Pons (tissue), 1 donor: ENCODE data around the gene GPR26.
"Not testable (repeated sequence)": the region's sequence is repeated elsewhere in the genome, so short reads cannot be mapped to it uniquely, and the experiment has no call there.

Experiments used
- DNase-seq: peaks from one replicate; pipeline ENCODE4 v3.0.0-alpha.2; 2016; ENCODE audit warnings: low spot score

GPR26 gene

DNA sequence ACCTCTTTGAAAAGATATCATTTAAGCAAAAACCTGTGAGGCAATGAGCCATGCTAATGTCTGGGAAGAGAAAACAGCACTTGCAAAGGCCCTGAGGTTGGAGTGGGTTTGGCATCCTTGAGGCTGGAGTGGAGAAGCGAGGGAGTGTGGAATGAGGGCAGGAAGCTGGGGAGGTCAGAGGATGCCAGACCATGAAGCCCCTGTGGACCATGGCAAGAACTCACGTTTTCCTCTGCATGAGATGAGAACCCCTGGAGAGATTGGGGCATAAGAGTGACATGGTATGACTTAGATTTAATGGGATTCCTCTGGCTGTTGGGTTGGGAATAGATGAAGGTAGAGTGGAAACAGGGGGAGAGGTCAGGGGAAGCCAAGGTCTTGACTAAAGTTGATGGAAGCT is 49.4 kb downstream of the GPR26 start:
- no peak for DNase-seq

DNA sequence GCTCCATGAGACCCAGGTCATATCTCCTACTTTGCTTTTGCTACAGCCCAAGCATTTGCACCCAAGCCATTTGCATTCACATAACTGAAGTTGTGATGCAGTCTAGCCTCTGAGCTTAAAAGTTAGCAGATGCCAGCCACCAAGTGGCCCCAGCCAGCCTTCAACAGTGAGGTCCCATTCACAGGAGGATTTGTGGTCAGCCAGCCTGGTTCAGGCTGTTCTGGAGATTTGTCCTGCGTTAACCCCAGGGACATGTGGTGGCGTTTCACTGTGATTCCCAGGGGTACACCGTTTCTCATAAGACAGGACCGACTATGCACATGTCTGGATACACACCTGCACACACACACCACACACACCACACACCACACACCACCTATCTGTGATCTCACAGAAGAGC is 51.2 kb downstream of the GPR26 start:
- no peak for DNase-seq

DNA sequence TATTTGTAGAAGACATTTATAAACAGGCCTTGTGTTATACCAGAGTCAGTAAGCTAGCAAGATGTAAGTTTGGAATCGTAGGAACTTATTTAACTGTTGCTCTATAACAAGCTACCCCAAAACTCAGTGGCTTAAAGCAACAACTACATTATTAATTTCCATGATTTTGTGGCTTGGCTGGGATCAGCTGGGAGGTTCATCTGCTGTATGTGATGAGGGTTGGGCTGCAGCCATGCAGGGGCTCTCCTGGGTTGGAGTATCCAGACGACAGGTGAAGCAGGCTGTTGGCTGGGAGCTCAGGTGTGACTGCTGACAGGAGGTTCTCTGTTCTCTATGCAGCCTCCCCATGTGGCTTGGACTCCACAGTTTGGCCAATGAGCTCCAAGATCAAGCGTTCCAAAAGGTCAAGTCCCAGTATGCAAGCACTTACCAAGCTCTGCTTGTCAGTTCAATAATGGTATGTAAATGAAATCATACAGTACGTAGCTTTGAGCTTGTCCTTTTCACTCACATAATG is 52.4 kb downstream of the GPR26 start:
- DNase-seq = no peak

DNA sequence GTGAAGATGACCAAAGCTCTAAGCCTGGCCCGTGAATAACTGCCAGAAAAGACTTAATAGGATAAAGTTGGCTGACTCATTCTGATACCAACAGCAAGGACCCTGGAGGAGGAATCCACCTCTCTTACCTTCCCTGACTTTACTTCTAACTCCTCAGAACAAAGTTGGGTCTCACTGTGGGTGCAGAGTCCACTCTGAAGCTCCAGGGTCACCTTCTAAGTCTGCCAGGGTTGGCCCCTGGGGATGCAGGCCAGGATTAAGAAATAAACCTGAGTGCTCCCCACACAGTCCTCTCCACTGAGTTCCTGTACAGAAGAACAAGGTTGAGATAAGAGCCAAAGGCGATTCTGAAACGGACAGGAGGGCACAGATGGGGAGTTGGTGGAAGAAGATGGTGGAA is 54.4 kb downstream of the GPR26 start:
- DNase-seq = no peak

- DNase-seq = peak; percentile 4
Measured at GRCh38 chr10:123721441-123722049, 55.4 kb downstream of the GPR26 start.

DNA sequence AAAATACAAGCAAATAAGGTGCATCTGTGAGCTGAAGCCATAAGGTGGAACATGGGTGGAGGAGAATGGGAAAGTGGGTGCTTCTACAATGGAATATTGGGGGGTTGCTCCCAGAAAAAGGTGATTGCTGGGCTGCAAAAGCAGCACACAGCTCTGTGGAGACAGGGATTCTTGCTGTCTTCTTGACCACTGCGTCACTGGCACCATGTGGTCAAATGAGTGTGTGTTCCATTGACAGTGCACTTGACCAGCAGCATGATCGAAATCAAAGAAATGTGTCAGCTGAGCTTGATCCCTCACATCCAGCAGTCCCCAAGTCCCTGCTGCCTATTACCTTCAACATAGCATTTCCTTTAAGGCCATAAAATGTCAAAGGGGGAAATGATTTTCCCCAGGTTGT is 56.2 kb downstream of the GPR26 start:
- no peak for DNase-seq

DNA sequence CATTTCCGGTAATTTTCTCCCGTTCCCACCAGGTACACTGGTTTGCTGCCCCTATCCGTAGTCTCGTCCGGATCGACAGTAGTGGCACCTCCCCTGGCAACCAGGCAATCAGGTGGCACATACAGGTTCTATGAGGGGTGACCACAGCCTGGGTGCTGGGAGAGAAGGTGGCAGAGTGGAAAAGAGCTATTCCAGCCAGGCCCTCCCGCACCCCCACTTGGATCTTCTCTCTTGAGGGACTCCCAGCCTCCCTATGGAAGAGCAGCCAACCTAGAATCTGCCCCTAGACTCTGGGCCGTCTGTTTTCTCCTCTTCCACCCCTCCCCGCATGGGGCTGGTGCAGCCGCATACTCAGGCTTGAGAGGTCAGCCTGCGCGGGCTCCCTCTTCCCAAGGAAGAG is 58.6 kb downstream of the GPR26 start:
- no peak for DNase-seq

DNA sequence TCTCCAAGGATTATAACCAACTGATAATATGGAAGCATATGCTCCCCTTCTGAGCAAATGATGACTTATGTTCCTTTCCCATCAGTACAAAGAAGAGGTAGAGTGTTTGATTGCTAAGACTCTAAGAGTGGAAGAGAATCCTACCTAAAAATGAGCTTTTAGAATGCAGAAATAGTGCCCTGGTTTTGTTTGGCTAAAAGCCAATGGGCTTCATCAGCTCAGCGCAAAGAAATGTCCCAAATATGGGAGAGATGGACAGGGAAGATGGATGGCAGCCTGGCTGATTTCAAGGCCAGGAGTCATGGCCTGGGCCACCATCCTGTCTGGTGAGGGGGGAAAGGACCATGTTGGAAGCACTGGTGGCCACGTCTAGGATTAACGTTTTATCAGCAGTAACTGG is 60.2 kb downstream of the GPR26 start:
- DNase-seq = no peak

DNA sequence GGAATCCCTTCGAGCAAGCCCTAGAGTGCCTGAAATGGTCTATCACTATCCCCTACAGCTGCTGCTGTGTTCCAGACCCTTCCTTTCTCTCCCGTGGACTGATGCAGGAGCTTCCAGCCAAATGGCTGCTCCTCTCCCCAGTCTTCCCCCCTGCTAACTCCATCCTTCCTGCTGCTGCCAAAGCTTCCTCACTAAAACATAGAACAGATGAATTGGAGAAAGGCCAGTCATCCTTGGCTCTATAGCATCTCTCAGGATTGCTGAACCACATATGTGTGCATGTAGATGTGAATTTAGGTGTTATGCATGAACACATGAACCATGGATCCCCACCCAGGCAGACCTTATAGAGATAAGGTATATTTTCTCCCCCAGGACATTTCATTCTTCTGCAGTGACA is 60.7 kb downstream of the GPR26 start:
- DNase-seq = no peak

GRCh38 chr10:123729523-123729922 is 63.4 kb downstream of the GPR26 start:
- DNase-seq = no peak

DNA sequence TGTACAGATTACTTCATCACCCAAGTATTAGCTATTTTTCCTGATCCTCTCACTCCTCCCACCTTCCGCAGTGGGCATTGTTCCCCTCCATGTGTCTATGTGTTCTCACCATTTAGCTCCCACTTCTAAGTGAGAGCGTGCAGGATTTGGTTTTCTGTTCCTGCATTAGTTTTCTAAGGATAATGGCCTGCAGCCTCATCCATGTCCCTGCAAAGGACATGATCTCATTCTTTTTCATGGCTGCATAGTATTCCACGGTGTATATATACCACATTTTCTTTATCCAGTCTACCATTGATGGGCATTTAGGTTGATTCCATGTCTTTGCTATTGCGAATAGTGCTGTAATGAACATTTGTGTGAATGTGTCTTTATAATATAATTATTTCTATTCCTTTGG is 70.8 kb downstream of the GPR26 start:
- not testable (repeated sequence) for DNase-seq

DNA sequence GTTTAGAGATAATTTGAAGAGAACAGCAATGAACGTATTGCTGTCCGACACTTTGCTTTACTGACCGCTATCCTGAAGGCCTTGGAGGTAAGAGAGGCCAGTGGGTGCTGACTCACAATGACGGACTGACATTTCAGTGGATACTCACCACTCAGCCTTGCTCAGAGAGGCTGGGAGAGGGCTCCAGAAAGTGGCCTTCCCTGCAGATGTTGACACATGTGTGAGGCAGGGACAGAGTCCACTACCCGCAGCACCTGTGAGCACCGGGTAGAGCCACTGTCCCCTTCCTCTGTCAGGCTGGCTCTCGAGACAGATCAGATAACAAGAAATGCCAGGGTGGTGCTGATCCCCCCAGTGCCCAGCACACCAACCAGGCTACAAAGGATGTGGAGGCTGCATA is 75.0 kb downstream of the GPR26 start:
- DNase-seq = no peak

GRCh38 chr10:123741711-123742110 is 75.6 kb downstream of the GPR26 start:
- DNase-seq = no peak

DNA sequence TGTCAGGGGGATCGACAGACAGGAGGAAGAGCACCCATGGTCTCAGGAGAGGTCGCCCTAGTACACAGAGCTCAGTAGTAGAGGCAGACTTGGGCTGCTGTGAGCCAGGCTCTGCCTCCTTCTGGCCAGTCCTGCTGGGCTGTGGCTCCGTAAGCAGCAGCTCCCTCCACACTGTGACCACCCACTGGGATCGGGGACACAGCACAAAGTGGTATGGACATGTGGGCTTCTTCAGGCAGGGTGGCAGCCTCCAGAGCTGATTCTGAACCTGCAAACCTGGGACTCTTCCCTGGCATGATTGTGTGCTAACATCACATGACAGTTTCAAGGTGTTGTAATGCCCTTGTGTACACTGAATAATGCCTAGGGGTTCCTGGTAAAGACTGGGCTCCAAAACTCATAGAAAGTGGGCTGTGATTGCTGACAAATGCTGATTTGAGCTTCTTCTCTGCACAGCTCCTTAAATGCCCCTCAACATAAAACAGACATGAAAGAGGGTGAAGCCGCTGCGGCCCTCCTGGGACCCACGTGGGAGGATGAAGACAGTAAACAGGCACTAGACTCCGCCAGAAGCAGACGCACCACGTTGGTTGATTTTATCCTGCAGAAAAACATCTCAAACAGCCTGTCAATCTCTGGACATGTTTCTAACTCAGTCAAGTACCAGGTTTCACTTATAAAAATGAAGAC is 76.7 kb downstream of the GPR26 start:
- no peak for DNase-seq

- DNase-seq = no peak
Measured at GRCh38 chr10:123743441-123744223, 77.5 kb downstream of the GPR26 start.

GRCh38 chr10:123744224-123744536 is 78.0 kb downstream of the GPR26 start:
- no peak for DNase-seq
